Measurements from ENCODE around the gene HYPK.

Gene HYPK

GRCh38 chr15:43800286-43801141, at the start of gene HYPK:
TSS of gene HYPK (plus strand) at chr15:43800599. CDS start at chr15:43800623, 24 bp downstream.
- no peak for TF ChIP-seq CTCF (IDR thresholded peaks at IDR 0.05; ENCODE audit: borderline replicate concordance, insufficient read depth, low read depth, low read length)

GRCh38 chr15:43751885-43752284, 48.5 kb upstream of the HYPK start:
- no peak overlapping the region for H3K4me3 ChIP-seq (ENCODE audit: low read depth, low read length)
- TF ChIP-seq CTCF (IDR thresholded peaks at IDR 0.05; ENCODE audit: borderline replicate concordance, insufficient read depth, low read depth, low read length), result no peak

More at GRCh38 chr15:43800286-43801141, at the start of gene HYPK:
- H3K4me3 ChIP-seq (ENCODE audit: low read depth, low read length), result peak within 1 kb of the TSS; percentile 81

- TF ChIP-seq CTCF (IDR thresholded peaks at IDR 0.05; ENCODE audit: borderline replicate concordance, insufficient read depth, low read depth, low read length), result no peak
- H3K4me3 ChIP-seq (ENCODE audit: low read depth, low read length), result no peak overlapping the region
Observed at GRCh38 chr15:43762824-43763223, 37.6 kb upstream of the HYPK start.

- no peak for TF ChIP-seq CTCF (IDR thresholded peaks at IDR 0.05; ENCODE audit: borderline replicate concordance, insufficient read depth, low read depth, low read length)
- H3K4me3 ChIP-seq (ENCODE audit: low read depth, low read length), result no peak overlapping the region
Observed at GRCh38 chr15:43763819-43764446, 36.5 kb upstream of the HYPK start.

- no peak overlapping the region for H3K4me3 ChIP-seq (ENCODE audit: low read depth, low read length)
- TF ChIP-seq CTCF (IDR thresholded peaks at IDR 0.05; ENCODE audit: borderline replicate concordance, insufficient read depth, low read depth, low read length), result peak; percentile 77
Observed at GRCh38 chr15:43769584-43770228, 30.7 kb upstream of the HYPK start.

- no peak overlapping the region for H3K4me3 ChIP-seq (ENCODE audit: low read depth, low read length)
- no peak for TF ChIP-seq CTCF (IDR thresholded peaks at IDR 0.05; ENCODE audit: borderline replicate concordance, insufficient read depth, low read depth, low read length)
Observed at GRCh38 chr15:43771816-43772215, 28.6 kb upstream of the HYPK start.

Data from GM12875 (cell line).